Measurements from ENCODE around the gene CAMKK1. TPM values are rescaled to one million over a fixed set of nuclear protein-coding genes. Genes with fewer than 3 reads are reported as not detected.

The CAMKK1 gene
- total and polyA plus RNA-seq, 4 donors, result 3.8 to 14.9 (median 9.4) TPM

- ATAC-seq (ENCODE audit: insufficient read depth, low FRiP score), result no peak
- Histone ChIP-seq H3K27ac (ENCODE audit: low read depth in 1 of 2, low read length in 1 of 2) (no peak overlapping the region), H3K4me1 (ENCODE audit: control insufficient read depth in 5 of 5, insufficient read depth in 5 of 5, low read length in 5 of 5) (peaks cover 0 to 7% (median 0%) of the 10 kb centered on the region in 5 donors), H3K4me3 (no peak overlapping the region), H3K36me3 (ENCODE audit: control insufficient read depth in 4 of 4, insufficient read depth in 4 of 4, low read length in 4 of 4) (no peaks in the 10 kb centered on the region), H3K27me3 (ENCODE audit: control insufficient read depth in 3 of 3, insufficient read depth in 3 of 3, low read length in 2 of 3) (no peaks in the 10 kb centered on the region), H3K9me3 (ENCODE audit: control insufficient read depth in 4 of 4, insufficient read depth in 3 of 4, low read length in 3 of 4) (no peaks in the 10 kb centered on the region), H3K9ac (ENCODE audit: insufficient read depth in 1 of 2, low read length in 2 of 2) (no peak overlapping the region)
- TF ChIP-seq CTCF (IDR thresholded peaks at IDR 0.05; ENCODE audit: control extremely low read depth, extremely low read depth), result no peak
- DNase-seq, result no peak
- 68 to 90% methylated on average over 15 of the region's 15 CpGs for whole genome bisulfite sequencing, 2 donors
Observed at GRCh38 chr17:3904501-3904900, 11.6 kb upstream of the CAMKK1 start.

GRCh38 chr17:3903881-3904290 is 11.0 kb upstream of the CAMKK1 start:
- Histone ChIP-seq H3K9ac (ENCODE audit: insufficient read depth in 1 of 2, low read length in 2 of 2) (no peak overlapping the region), H3K36me3 (ENCODE audit: control insufficient read depth in 4 of 4, insufficient read depth in 4 of 4, low read length in 4 of 4) (no peaks in the 10 kb centered on the region), H3K4me3 (no peak overlapping the region), H3K27me3 (ENCODE audit: control insufficient read depth in 3 of 3, insufficient read depth in 3 of 3, low read length in 2 of 3) (no peaks in the 10 kb centered on the region), H3K9me3 (ENCODE audit: control insufficient read depth in 4 of 4, insufficient read depth in 3 of 4, low read length in 3 of 4) (no peaks in the 10 kb centered on the region), H3K4me1 (ENCODE audit: control insufficient read depth in 5 of 5, insufficient read depth in 5 of 5, low read length in 5 of 5) (peaks cover 0 to 7% (median 0%) of the 10 kb centered on the region in 5 donors), H3K27ac (ENCODE audit: low read depth in 1 of 2, low read length in 1 of 2) (no peak overlapping the region)
- DNase-seq (no peak), ATAC-seq (ENCODE audit: insufficient read depth, low FRiP score) (no peak)
- WGBS, 2 donors, result 75 to 77% methylated on average over 21 of the region's 21 CpGs
- TF ChIP-seq CTCF (IDR thresholded peaks at IDR 0.05; ENCODE audit: control extremely low read depth, extremely low read depth), result no peak

GRCh38 chr17:3903051-3903825 is 10.4 kb upstream of the CAMKK1 start:
- Histone ChIP-seq H3K4me1 (ENCODE audit: control insufficient read depth in 5 of 5, insufficient read depth in 5 of 5, low read length in 5 of 5) (peaks cover 0 to 7% (median 0%) of the 10 kb centered on the region in 5 donors), H3K9me3 (ENCODE audit: control insufficient read depth in 4 of 4, insufficient read depth in 3 of 4, low read length in 3 of 4) (no peaks in the 10 kb centered on the region), H3K27ac (ENCODE audit: low read depth in 1 of 2, low read length in 1 of 2) (no peak overlapping the region), H3K27me3 (ENCODE audit: control insufficient read depth in 3 of 3, insufficient read depth in 3 of 3, low read length in 2 of 3) (no peaks in the 10 kb centered on the region), H3K9ac (ENCODE audit: insufficient read depth in 1 of 2, low read length in 2 of 2) (no peak overlapping the region), H3K36me3 (ENCODE audit: control insufficient read depth in 4 of 4, insufficient read depth in 4 of 4, low read length in 4 of 4) (no peaks in the 10 kb centered on the region), H3K4me3 (no peak overlapping the region)
- 84 to 90% methylated on average over 25 of the region's 25 CpGs for WGBS, 2 donors
- TF ChIP-seq CTCF (IDR thresholded peaks at IDR 0.05; ENCODE audit: control extremely low read depth, extremely low read depth), result no peak
- ATAC-seq (ENCODE audit: insufficient read depth, low FRiP score) (no peak), DNase-seq (no peak)
